Heart right ventricle (tissue), 16 donors: ENCODE measurements around the gene HID1. TPM values are rescaled to one million over a fixed set of nuclear protein-coding genes. Genes with fewer than 3 reads are reported as not detected.
"Not testable (repeated sequence)": the region's sequence is repeated elsewhere in the genome, so short reads cannot be mapped to it uniquely, and the experiment has no call there.

Experiments
- ATAC-seq, 8 donors: fragments of 200-7000 bp; cut with Tn5 transposase; one replicate each; pipeline ENCODE4 v1.9.1; 2020; ENCODE audit warnings: mild to moderate bottlenecking in 8 of 8, moderate library complexity in 8 of 8, moderate number of reproducible peaks in 1 of 8
- DNase-seq, 2 donors: peaks; one replicate each; pipeline ENCODE4 v3.0.0-alpha.2; 2020
- H3K27ac ChIP-seq, 10 donors: fragments of 200-600 bp; sonication (generic) in 2 of 10; one replicate each; pipeline versions ENCODE4 v1.5.0 to v1.8.0; 2020 to 2022; ENCODE audit warnings: mild to moderate bottlenecking in 3 of 10
- H3K27me3 ChIP-seq, 7 donors: fragments of 200-600 bp; one replicate each; pipeline ENCODE4 v1.8.0; 2021 to 2022; ENCODE audit warnings: mild to moderate bottlenecking in 2 of 7
- H3K36me3 ChIP-seq, 9 donors: fragments of 200-600 bp; sonication (generic) in 1 of 9; one replicate each; pipeline versions ENCODE4 v1.5.0 to v1.8.0; 2020 to 2022; ENCODE audit warnings: mild to moderate bottlenecking in 2 of 9
- H3K4me1 ChIP-seq, 9 donors: fragments of 200-600 bp; sonication (generic) in 1 of 9; one replicate each; pipeline versions ENCODE4 v1.5.0 to v1.8.0; 2020 to 2022; ENCODE audit warnings: mild to moderate bottlenecking in 4 of 9
- H3K4me3 ChIP-seq, 10 donors: fragments of 200-600 bp; sonication (generic) in 2 of 10; one replicate each; pipeline versions ENCODE4 v1.5.0 to v1.8.0; 2020 to 2022; ENCODE audit warnings: mild to moderate bottlenecking in 7 of 10, moderate library complexity in 2 of 10
- H3K9me3 ChIP-seq, 11 donors: fragments of 200-600 bp in 10 of 11; sonication (generic) in 2 of 11; one replicate each; pipeline versions ENCODE4 v1.5.0 to v1.8.0; 2013 to 2022; ENCODE audit warnings: mild to moderate bottlenecking in 2 of 11, control low read depth in 1 of 11, moderate library complexity in 1 of 11
- CTCF ChIP-seq, 9 donors: fragments of 200-600 bp; sonication (generic) in 2 of 9; IDR thresholded peaks; one replicate each; pipeline versions ENCODE4 v1.5.0 to v1.8.0; 2021 to 2022; ENCODE audit warnings: antibody characterized with exemption in 9 of 9, mild to moderate bottlenecking in 5 of 9, moderate library complexity in 1 of 9
- WGBS, 2 donors: extraction: QIAGEN DNeasy Blood & Tissue Kit; methylation state at CpG; one replicate each; pipeline ENCODE4 v1.1.7; 2013; ENCODE audit warnings: inconsistent platforms in 1 of 2; 5-methylcytosine and 5-hydroxymethylcytosine counted together
- intact Hi-C, 10 donors: fragments of 100-400 bp; cut with DNase I; formaldehyde crosslinking; loops; one replicate each; pipeline versions ENCODE4 v1.11.1 to v1.14.2; 2022
- polyA plus RNA-seq, 2 donors: library from polyadenylated mRNA; stranded (reverse); fragments of 200-250 nt; gene quantifications; one replicate each; pipeline ENCODE4 v1.2.3, GENCODE V29; 2013
- total RNA-seq, 10 donors: library from RNA; stranded (reverse); fragmentation: NEBNext Ultra II Directional in 3 of 10; extraction: Animal tissue kit (Norgen Biotek cat#: 25700) in 3 of 10; gene quantifications; one replicate each; pipeline versions ENCODE4 v1.2.1 to v1.2.4, GENCODE V29; 2021 to 2023
- donor health status: Arrhythmogenic right ventricular cardiomyopathy.
- donor health status: ischemic (EF 13 %, LVEDD 7.1; RV severe dilation, severe dysfunction).
- donor health status: healthy with polysubstance abuse.
- donor health status: DM: no; HTN: yes; CAD: no.
- donor health status: DM: no; HTN: no; CAD: no.
- donor health status: ischemic (EF 25% LVEDD 6.9; RV normal size, moderate dysfunction).
- donor health status: ischemic (EF 25% LVEDD 5.7; RV mildly dilated, moderate dysfunction).
- donor health status: healthy.
- donor health status: DM: yes; HTN: yes; CAD: no.
- donor health status: Ischemic cardiomyopathy.
- donor health status: ischemic (EF 35%, LVEDD 5.7; RV mildly dilated, moderate dysfunction).
- donor health status: nonischemic (EF 11% LVEDD 7.7; RV severe dilation, severe dysfunction).
- donor health status: DM: yes; HTN: yes; CAD: no.
- donor health status: PGD.
- donor health status: ischemic (EF 29% LVEDD 5.4; RV normal size, mild dysfunction).
- donor health status: nonischemic (EF 23%, LVEDD 6.1; RV moderate dilation, normal function).

Gene HID1
- total and polyA plus RNA-seq, 12 donors = 3.9 to 23.8 (median 9.5) TPM

- H3K4me3 ChIP-seq = no peak overlapping the region
- DNase-seq (no peak), ATAC-seq (no peak)
- H3K4me1 ChIP-seq = no peaks in the 10 kb centered on the region
- no peak overlapping the region for H3K27ac ChIP-seq
- no peak for TF ChIP-seq CTCF (IDR thresholded peaks at IDR 0.05)
- no peaks in the 10 kb centered on the region for H3K36me3 ChIP-seq
- peaks cover 0 to 7% (median 0%) of the 10 kb centered on the region in 11 donors for H3K9me3 ChIP-seq
- H3K27me3 ChIP-seq = peaks cover 0 to 30% (median 21%) of the 10 kb centered on the region in 7 donors
- whole genome bisulfite sequencing, 2 donors = 95% methylated on average over 28 to 34 of the region's 34 CpGs
- intact Hi-C loops = no loop called here
Measured at GRCh38 chr17:74907012-74907411, 65.5 kb downstream of the HID1 start.

GRCh38 chr17:74906214-74906793, 66.3 kb downstream of the HID1 start:
- WGBS, 2 donors = 75 to 77% methylated on average over 6 of the region's 6 CpGs

DNA sequence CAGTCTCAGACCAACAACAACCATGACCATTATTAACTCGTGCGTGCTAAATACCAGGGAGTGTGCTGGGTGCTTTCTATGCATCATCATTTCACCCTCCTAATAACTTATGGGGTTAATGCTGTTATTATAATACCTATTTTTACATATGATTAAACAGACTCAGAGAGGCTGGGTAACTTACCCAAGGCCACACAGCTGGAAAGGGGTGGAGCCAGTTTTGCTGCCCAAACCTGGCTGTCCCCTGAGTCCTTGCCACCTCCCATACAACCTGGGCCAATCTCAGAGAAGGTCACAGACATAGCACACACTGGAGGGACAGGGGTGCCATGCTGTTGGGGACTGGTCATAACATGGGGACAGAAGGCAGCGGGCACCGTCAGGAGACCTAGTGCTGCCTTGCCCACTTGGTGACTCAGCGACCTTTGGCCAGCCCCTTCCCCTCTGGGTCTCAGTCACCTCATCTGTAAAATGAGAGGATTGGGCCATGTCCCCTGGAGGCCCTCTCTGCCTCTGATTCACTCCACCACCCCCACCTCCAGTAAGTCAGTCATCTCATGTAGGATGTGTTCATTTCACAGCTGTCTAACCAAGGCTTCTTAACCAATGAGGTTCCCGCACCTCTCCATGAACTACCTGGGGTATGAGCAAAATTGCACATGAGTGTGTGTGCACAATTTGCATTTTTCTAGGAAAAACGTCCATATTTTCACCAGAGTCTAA, 67.7 kb downstream of the HID1 start:
- 75 to 76% methylated on average over 7 of the region's 7 CpGs for WGBS, 2 donors
- no peaks in the 10 kb centered on the region for H3K4me1 ChIP-seq

More at GRCh38 chr17:74906214-74906793, 66.3 kb downstream of the HID1 start:
- H3K36me3 ChIP-seq, H3K9me3 ChIP-seq, intact Hi-C loops, DNase-seq, H3K4me3 ChIP-seq, ATAC-seq, H3K4me1 ChIP-seq, H3K27ac ChIP-seq: not testable (repeated sequence)
- H3K27me3 ChIP-seq = peaks cover 0 to 32% (median 21%) of the 10 kb centered on the region in 7 donors

GRCh38 chr17:74903671-74904070, 68.9 kb downstream of the HID1 start:
- DNase-seq (no peak), ATAC-seq (no peak)
- H3K4me1 ChIP-seq = no peaks in the 10 kb centered on the region
- peaks cover 0 to 2% (median 0%) of the 10 kb centered on the region in 11 donors for H3K9me3 ChIP-seq
- H3K27me3 ChIP-seq = peaks cover 0 to 30% (median 21%) of the 10 kb centered on the region in 7 donors
- TF ChIP-seq CTCF (IDR thresholded peaks at IDR 0.05) = no peak
- H3K27ac ChIP-seq = no peak overlapping the region
- no peak overlapping the region for H3K4me3 ChIP-seq
- H3K36me3 ChIP-seq = no peaks in the 10 kb centered on the region
- WGBS, 2 donors = 70 to 78% methylated on average over 6 of the region's 6 CpGs
- intact Hi-C loops = no loop called here

More for the DNA sequence above, 67.7 kb downstream of the HID1 start:
- ATAC-seq = no peak
- intact Hi-C loops = no loop called here
- no peaks in the 10 kb centered on the region for H3K36me3 ChIP-seq
- no peak for DNase-seq
- no peak for TF ChIP-seq CTCF (IDR thresholded peaks at IDR 0.05)
- H3K27me3 ChIP-seq = peaks cover 0 to 32% (median 21%) of the 10 kb centered on the region in 7 donors
- no peak overlapping the region for H3K4me3 ChIP-seq
- peaks cover 0 to 7% (median 0%) of the 10 kb centered on the region in 11 donors for H3K9me3 ChIP-seq
- H3K27ac ChIP-seq = no peak overlapping the region

DNA sequence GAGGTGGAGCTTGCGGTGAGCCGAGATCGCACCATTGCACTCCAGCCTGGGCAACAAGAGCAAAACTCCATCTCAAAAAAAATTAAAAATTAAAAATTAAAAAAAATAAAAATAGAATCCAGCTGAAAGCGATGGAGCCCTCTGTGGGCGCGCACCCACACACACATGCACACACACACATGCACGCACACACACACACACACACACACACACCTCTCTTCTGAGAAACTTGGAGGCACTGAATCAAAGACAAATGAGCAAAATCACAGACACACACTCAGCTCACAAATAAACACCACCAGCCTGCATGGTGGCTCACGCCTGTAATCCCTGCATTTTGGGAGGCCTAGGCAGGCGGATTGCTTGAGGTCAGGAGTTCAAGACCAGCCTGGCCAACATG, 69.5 kb downstream of the HID1 start:
- Histone ChIP-seq H3K4me1 (no peaks in the 10 kb centered on the region), H3K27me3 (peaks cover 0 to 29% (median 21%) of the 10 kb centered on the region in 7 donors), H3K9me3 (no peaks in the 10 kb centered on the region), H3K4me3 (no peak overlapping the region), H3K36me3 (no peaks in the 10 kb centered on the region), H3K27ac (no peak overlapping the region)
- intact Hi-C loops = no loop called here
- TF ChIP-seq CTCF (IDR thresholded peaks at IDR 0.05) = no peak
- 88 to 90% methylated on average over 9 of the region's 9 CpGs for WGBS, 2 donors
- no peak for DNase-seq
- no peak for ATAC-seq
